Measurements from ENCODE around the gene AKAP8L. TPM values are rescaled to one million over a fixed set of nuclear protein-coding genes. Genes with fewer than 3 reads are reported as not detected.

AKAP8L gene
- total and polyA plus RNA-seq, 2 of the 8 experiments (the other 6 are each of a cell fraction or from before 2014, with no cell fraction given) = 75.1 to 138 TPM

- no peak overlapping the region for H2BK12ac ChIP-seq (ENCODE audit: low read depth, low read length)
- H3K23ac ChIP-seq (ENCODE audit: insufficient read length) = no peak overlapping the region
- H3K23me2 ChIP-seq (ENCODE audit: low read depth, low read length) = peaks cover 3% of the 10 kb centered on the region; the same call in 1 of the 2 replicates
- H2AFZ ChIP-seq (ENCODE audit: low read length) = no peak overlapping the region
- no peak overlapping the region for H3K56ac ChIP-seq (replicated peaks; ENCODE audit: insufficient read length, low read depth, low read length)
- H3K79me1 ChIP-seq (ENCODE audit: low read depth, low read length) = peaks cover 22% of the 10 kb centered on the region
- H3K27me3 ChIP-seq (replicated peaks in 1 of 4; ENCODE audit: control insufficient read depth in 3 of 4, extremely low read depth in 1 of 4, insufficient read depth in 3 of 4, low read length in 3 of 4) = no peaks in the 10 kb centered on the region; a peak in 1 of 7 replicates
- WGBS, 2 experiments (ENCODE audit: extremely low coverage in 1 of 2, insufficient coverage in 1 of 2, insufficient read length in 1 of 2, insufficient replicate concordance in 2 of 2, low coverage in 1 of 2, low lambda C conversion rate in 2 of 2, missing lambda C conversion rate in 1 of 2) = 92% methylated on average over 22 of the region's 25 CpGs; no CpG with 5 or more reads in 1 of the 2 experiments
- CTCF ChIA-PET (ENCODE audit: partially characterized antibody) = interaction anchor here (5.1 kb wide), 1 partner anchor 7 kb away, joined by 28 read pairs; the partner anchor contains the start of gene AKAP8L
- H3K9me3 ChIP-seq (ENCODE audit: insufficient read depth in 2 of 2, low read depth in 1 of 2, low read length in 1 of 2) = peaks cover 3 to 4% of the 10 kb centered on the region in 2 experiments; a peak in 1 of 4 replicates
- no peak overlapping the region for H3K9ac ChIP-seq (replicated peaks in 1 of 4; ENCODE audit: extremely low read depth in 1 of 4, low read depth in 3 of 4, low read length in 3 of 4)
- H4K8ac ChIP-seq (ENCODE audit: extremely low read depth, insufficient read depth, low read length) = 0 out of 2 replicates have a peak overlapping the region, but pooled peaks have one; percentile 4
- FAIRE-seq (no peak), DNase-seq (ENCODE audit: low read depth in 1 of 2, low spot score in 2 of 2) (no peak)
- no peak overlapping the region for H2BK20ac ChIP-seq (ENCODE audit: low read length)
- POLR2A ChIA-PET (ENCODE audit: partially characterized antibody) = interaction anchor here (5.0 kb wide), 1 partner anchor 8 kb away, joined by 71 read pairs; the partner anchor contains the start of gene AKAP8L
- H3K18ac ChIP-seq (ENCODE audit: extremely low read depth, low read length) = no peak overlapping the region
- no peak overlapping the region for H2AK5ac ChIP-seq (ENCODE audit: low read depth, low read length)
- H3K14ac ChIP-seq (ENCODE audit: insufficient read length) = no peak overlapping the region
- no peak overlapping the region for H4K5ac ChIP-seq (ENCODE audit: insufficient read length, low read depth, low read length)
- H2BK15ac ChIP-seq (ENCODE audit: low read length) = no peak overlapping the region
- no peak overlapping the region for H3K4me2 ChIP-seq (ENCODE audit: insufficient read depth in 1 of 2, low read depth in 2 of 2, low read length in 2 of 2)
- no peak overlapping the region for H3K4ac ChIP-seq (replicated peaks; ENCODE audit: insufficient read length, low read depth, low read length)
- peaks cover 2 to 44% (median 21%) of the 10 kb centered on the region in 4 experiments; a peak in 6 of 8 replicates for H3K36me3 ChIP-seq (ENCODE audit: control insufficient read depth in 2 of 4, insufficient read depth in 4 of 4, low read length in 3 of 4)
- H3K27ac ChIP-seq (ENCODE audit: low read depth, low read length) = no peak overlapping the region
- no peak overlapping the region for H3K4me3 ChIP-seq (ENCODE audit: extremely low read depth in 1 of 4, insufficient read depth in 2 of 4, low read depth in 3 of 4, low read length in 4 of 4)
- H2BK5ac ChIP-seq (ENCODE audit: low read depth, low read length) = no peak overlapping the region
- peaks cover 0 to 9% (median 4%) of the 10 kb centered on the region in 4 experiments; a peak in 4 of 7 replicates for H3K4me1 ChIP-seq (replicated peaks in 1 of 4; ENCODE audit: control insufficient read depth in 3 of 4, insufficient read depth in 4 of 4, low read length in 3 of 4)
- peaks cover 0 to 29% of the 10 kb centered on the region in 2 experiments; a peak in 2 of 4 replicates for H3K79me2 ChIP-seq (ENCODE audit: control insufficient read depth in 1 of 2, insufficient read depth in 2 of 2, low read length in 2 of 2)
- H4K20me1 ChIP-seq (replicated peaks in 1 of 2; ENCODE audit: control insufficient read depth in 1 of 2, insufficient read depth in 2 of 2, low read length in 2 of 2) = peaks cover 12 to 13% of the 10 kb centered on the region in 2 experiments
- no peak overlapping the region for H2BK120ac ChIP-seq (replicated peaks; ENCODE audit: low read depth, low read length)
- H4K91ac ChIP-seq (replicated peaks; ENCODE audit: insufficient read length, low read length) = no peak overlapping the region
- TF ChIP-seq SUZ12 (IDR thresholded peaks at IDR 0.05; ENCODE audit: low read length) (no peak), CTCF (IDR thresholded peaks at IDR 0.05; ENCODE audit: control extremely low read depth in 1 of 3, insufficient read depth in 1 of 3, low read depth in 1 of 3, low read length in 3 of 3) (no peak), POLR2A (IDR thresholded peaks at IDR 0.05; ENCODE audit: control extremely low read depth in 1 of 2, low read depth in 2 of 2, low read length in 2 of 2) (no peak), FOSL1 (IDR thresholded peaks at IDR 0.05; ENCODE audit: insufficient read depth, low read depth, low read length) (no peak), BCL11A (IDR thresholded peaks at IDR 0.05; ENCODE audit: low read depth in 2 of 2, low read length in 2 of 2) (no peak), CHD1 (IDR thresholded peaks at IDR 0.05; ENCODE audit: low read depth, low read length) (no peak), ATF2 (IDR thresholded peaks at IDR 0.05; ENCODE audit: low read length) (no peak), EGR1 (IDR thresholded peaks at IDR 0.05; ENCODE audit: borderline replicate concordance, low read depth, low read length) (no peak), RAD21 (IDR thresholded peaks at IDR 0.05 in 1 of 2, conservative IDR thresholded peaks at IDR 0.05 in 1 of 2; ENCODE audit: low read depth in 2 of 2, low read length in 2 of 2) (no peak)
These were observed 8.5 kb upstream of the AKAP8L start for GRCh38 chr19:15427350-15427700.

All from H1 (cell line).